Liver (tissue), 9 donors: Measurements from ENCODE around the gene SESN3. TPM values are rescaled to one million over a fixed set of nuclear protein-coding genes. Genes with fewer than 3 reads are reported as not detected.
A peak's percentile ranks its signal among the peaks of the same experiment; 100 is the strongest.
"Not testable (repeated sequence)": the region's sequence is repeated elsewhere in the genome, so short reads cannot be mapped to it uniquely, and the experiment has no call there.

ENCODE experiments used
- DNase-seq: peaks from one replicate; pipeline ENCODE4 v3.0.0-alpha.2; 2017; ENCODE audit warnings: low spot score
- H3K27ac ChIP-seq, 2 donors: one replicate each; pipeline ENCODE4 v1.7.0; 2013; ENCODE audit warnings: inconsistent platforms in 2 of 2, low read length in 2 of 2, control low read depth in 1 of 2, low read depth in 1 of 2, mild to moderate bottlenecking in 1 of 2
- H3K27me3 ChIP-seq, 4 donors: one replicate each; pipeline versions ENCODE4 v1.6.1 to v1.7.0; 2013; ENCODE audit warnings: low read length in 3 of 4, inconsistent platforms in 1 of 4, mild to moderate bottlenecking in 1 of 4, moderate library complexity in 1 of 4; ENCODE audit not compliant: control insufficient read depth in 4 of 4, insufficient read depth in 4 of 4
- H3K36me3 ChIP-seq, 4 donors: one replicate each; pipeline versions ENCODE4 v1.6.1 to v1.7.0; 2013; ENCODE audit warnings: low read length in 3 of 4, mild to moderate bottlenecking in 3 of 4, low read depth in 1 of 4, moderate library complexity in 1 of 4; ENCODE audit not compliant: control insufficient read depth in 4 of 4, insufficient read depth in 3 of 4
- H3K4me1 ChIP-seq, 4 donors: one replicate each; pipeline versions ENCODE4 v1.6.1 to v1.7.0; 2013; ENCODE audit warnings: low read length in 3 of 4, mild to moderate bottlenecking in 3 of 4, moderate library complexity in 1 of 4; ENCODE audit not compliant: control insufficient read depth in 4 of 4, insufficient read depth in 4 of 4
- H3K4me3 ChIP-seq, 3 donors: one replicate each; pipeline versions ENCODE4 v1.6.1 to v1.7.0; 2013; ENCODE audit warnings: low read length in 3 of 3, control low read depth in 1 of 3, low read depth in 1 of 3, mild to moderate bottlenecking in 1 of 3
- H3K9ac ChIP-seq, 2 donors: one replicate each; pipeline ENCODE4 v1.7.0; 2013; ENCODE audit warnings: low read length in 2 of 2, mild to moderate bottlenecking in 2 of 2, moderate library complexity in 2 of 2, control low read depth in 1 of 2, low read depth in 1 of 2
- H3K9me3 ChIP-seq, 4 donors: one replicate each; pipeline versions ENCODE4 v1.6.1 to v1.7.0; 2013; ENCODE audit warnings: low read length in 3 of 4; ENCODE audit not compliant: control insufficient read depth in 4 of 4
- EGR1 ChIP-seq, 2 donors: IDR thresholded peaks; 2 replicates each; pipeline ENCODE4 v1.6.1; 2016 to 2018; ENCODE audit warnings: antibody characterized with exemption in 2 of 2, low read depth in 2 of 2
- FOXA1 ChIP-seq: IDR thresholded peaks from 2 replicates; pipeline ENCODE4 v1.6.1; 2016; ENCODE audit warnings: antibody characterized with exemption
- FOXA2 ChIP-seq: IDR thresholded peaks from 2 replicates; pipeline ENCODE4 v1.6.1; 2016; ENCODE audit warnings: antibody characterized with exemption
- GABPA ChIP-seq, 2 donors: IDR thresholded peaks in 1 of 2; conservative IDR thresholded peaks in 1 of 2; 2 replicates each; pipeline ENCODE4 v1.6.1; 2016; ENCODE audit warnings: antibody characterized with exemption in 2 of 2, mild to moderate bottlenecking in 1 of 2, moderate library complexity in 1 of 2
- HNF4A ChIP-seq, 2 donors: conservative IDR thresholded peaks; 2 replicates each; pipeline ENCODE4 v1.6.1; 2016; ENCODE audit warnings: antibody characterized with exemption in 2 of 2, mild to moderate bottlenecking in 2 of 2
- HNF4G ChIP-seq: IDR thresholded peaks from 2 replicates; pipeline ENCODE4 v1.6.1; 2016; ENCODE audit warnings: antibody characterized with exemption
- JUND ChIP-seq, 2 donors: IDR thresholded peaks; 2 replicates each; pipeline ENCODE4 v1.6.1; 2016; ENCODE audit warnings: antibody characterized with exemption in 2 of 2
- NR2F2 ChIP-seq: IDR thresholded peaks from 2 replicates; pipeline ENCODE4 v1.6.1; 2016; ENCODE audit warnings: antibody characterized with exemption
- RAD21 ChIP-seq, 2 donors: IDR thresholded peaks; 2 replicates each; pipeline ENCODE4 v1.6.1; 2016; ENCODE audit warnings: antibody characterized with exemption in 2 of 2, mild to moderate bottlenecking in 2 of 2
- RXRA ChIP-seq, 2 donors: IDR thresholded peaks; 2 replicates each; pipeline ENCODE4 v1.6.1; 2017 to 2018; ENCODE audit warnings: antibody characterized with exemption in 2 of 2, mild to moderate bottlenecking in 1 of 2
- SP1 ChIP-seq: IDR thresholded peaks from 2 replicates; pipeline ENCODE4 v1.6.1; 2018; ENCODE audit warnings: antibody characterized with exemption, mild to moderate bottlenecking
- TAF1 ChIP-seq: conservative IDR thresholded peaks from 2 replicates; pipeline ENCODE4 v1.6.1; 2016; ENCODE audit warnings: antibody characterized with exemption, mild to moderate bottlenecking
- YY1 ChIP-seq: IDR thresholded peaks from 2 replicates; pipeline ENCODE4 v1.6.1; 2016; ENCODE audit warnings: antibody characterized with exemption, mild to moderate bottlenecking
- WGBS: extraction: QIAGEN DNeasy Blood & Tissue Kit; methylation state at CpG from one replicate; pipeline ENCODE4 v1.1.7; 2013; 5-methylcytosine and 5-hydroxymethylcytosine counted together
- polyA plus RNA-seq, 2 donors: library from polyadenylated mRNA; stranded (reverse) in 1 of 2; unstranded in 1 of 2; fragments of 200-250 nt in 1 of 2; fragments of >200 nt in 1 of 2; fragmentation: Nextera tagmentation in 1 of 2; extraction: Ambion mirVana in 1 of 2; gene quantifications; one replicate each; pipeline versions ENCODE4 v1.2.1 to v1.2.3, GENCODE V29; 2013 to 2015
- total RNA-seq, 2 donors: library from RNA; depleted of rRNA; stranded (reverse); fragments of >200 nt; gene quantifications; one replicate each; pipeline ENCODE4 v1.2.3, GENCODE V29; 2014
- TF ChIP-seq, protein P1 (sequence below): IDR thresholded peaks from 2 replicates; pipeline ENCODE4 v1.6.1; 2016; ENCODE audit warnings: antibody characterized with exemption
- TF ChIP-seq, protein P2 (sequence below): IDR thresholded peaks from 2 replicates; pipeline ENCODE4 v1.6.1; 2016; ENCODE audit warnings: antibody characterized with exemption
- TF ChIP-seq, protein P3 (sequence below): fragments of 150-350 bp; IDR thresholded peaks from 2 replicates; pipeline ENCODE4 v1.5.1; 2017; ENCODE audit warnings: improper control_type of control experiment, low read depth, low read length; ENCODE audit not compliant: missing input control
- TF ChIP-seq, protein P4 (sequence below): IDR thresholded peaks from 2 replicates; pipeline ENCODE4 v1.6.1; 2016; ENCODE audit warnings: antibody characterized with exemption
- donor health status: healthy.
- donor health status: healthy.
- donor health status: healthy.
- donor health status: healthy.
- donor health status: healthy.

Gene SESN3
- total and polyA plus RNA-seq, 4 donors: 0.85 to 46.6 (median 2.6) TPM

DNA sequence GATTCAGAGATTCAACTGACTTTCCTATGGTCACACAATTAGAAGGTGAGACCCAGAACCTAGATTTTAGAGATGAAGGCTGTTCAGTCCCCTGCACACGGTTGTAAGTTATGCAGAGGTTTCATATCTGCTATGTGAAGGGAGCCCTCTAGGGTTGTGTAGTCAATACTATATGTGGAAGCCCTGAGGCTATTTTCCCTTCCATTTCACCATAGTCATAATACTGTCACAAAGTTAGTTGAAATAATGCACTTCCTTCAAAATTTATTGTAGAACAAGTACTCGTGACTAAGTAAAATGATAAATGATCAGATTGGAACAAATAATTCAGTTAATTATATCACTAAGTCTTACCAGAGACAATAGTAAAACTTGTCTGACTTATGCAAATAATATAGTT lies 92.6 kb downstream of the SESN3 start:
- no peak for DNase-seq
- Histone ChIP-seq H3K36me3 (no peaks in the 10 kb centered on the region), H3K9me3 (no peaks in the 10 kb centered on the region), H3K4me1 (no peaks in the 10 kb centered on the region), H3K27me3 (no peaks in the 10 kb centered on the region), H3K27ac (no peak overlapping the region), H3K4me3 (no peak overlapping the region), H3K9ac (no peak overlapping the region)
- WGBS: 27% methylated on average over 2 of the region's 2 CpGs
- TF ChIP-seq, protein P1, sequence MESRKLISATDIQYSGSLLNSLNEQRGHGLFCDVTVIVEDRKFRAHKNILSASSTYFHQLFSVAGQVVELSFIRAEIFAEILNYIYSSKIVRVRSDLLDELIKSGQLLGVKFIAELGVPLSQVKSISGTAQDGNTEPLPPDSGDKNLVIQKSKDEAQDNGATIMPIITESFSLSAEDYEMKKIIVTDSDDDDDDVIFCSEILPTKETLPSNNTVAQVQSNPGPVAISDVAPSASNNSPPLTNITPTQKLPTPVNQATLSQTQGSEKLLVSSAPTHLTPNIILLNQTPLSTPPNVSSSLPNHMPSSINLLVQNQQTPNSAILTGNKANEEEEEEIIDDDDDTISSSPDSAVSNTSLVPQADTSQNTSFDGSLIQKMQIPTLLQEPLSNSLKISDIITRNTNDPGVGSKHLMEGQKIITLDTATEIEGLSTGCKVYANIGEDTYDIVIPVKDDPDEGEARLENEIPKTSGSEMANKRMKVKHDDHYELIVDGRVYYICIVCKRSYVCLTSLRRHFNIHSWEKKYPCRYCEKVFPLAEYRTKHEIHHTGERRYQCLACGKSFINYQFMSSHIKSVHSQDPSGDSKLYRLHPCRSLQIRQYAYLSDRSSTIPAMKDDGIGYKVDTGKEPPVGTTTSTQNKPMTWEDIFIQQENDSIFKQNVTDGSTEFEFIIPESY: no peak
- peak; percentile 39 to 46 for TF ChIP-seq RAD21 (IDR thresholded peaks at IDR 0.05)

DNA sequence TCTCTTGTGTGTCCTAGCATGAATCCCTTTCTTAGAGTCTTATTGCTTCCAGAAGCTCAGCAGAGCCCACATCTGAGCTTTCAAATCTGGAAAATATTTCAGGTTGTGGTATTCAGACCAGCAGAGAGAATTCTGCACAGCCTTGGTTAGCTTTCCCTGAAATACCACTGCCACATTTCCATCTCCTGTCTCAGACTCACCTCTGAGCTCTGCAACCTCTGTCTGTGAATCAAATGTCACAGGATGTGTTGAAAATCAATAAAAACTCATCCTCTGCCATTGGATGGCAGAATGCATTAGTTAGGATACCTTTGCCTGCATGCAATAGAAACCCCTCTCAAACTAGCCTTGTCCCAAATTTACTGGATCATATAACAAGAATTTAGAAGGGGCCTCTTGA lies 93.7 kb downstream of the SESN3 start:
- Histone ChIP-seq H3K4me3 (no peak overlapping the region), H3K4me1 (no peaks in the 10 kb centered on the region)
- TF ChIP-seq, protein P2, sequence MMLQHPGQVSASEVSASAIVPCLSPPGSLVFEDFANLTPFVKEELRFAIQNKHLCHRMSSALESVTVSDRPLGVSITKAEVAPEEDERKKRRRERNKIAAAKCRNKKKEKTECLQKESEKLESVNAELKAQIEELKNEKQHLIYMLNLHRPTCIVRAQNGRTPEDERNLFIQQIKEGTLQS: no peak
- no peak for TF ChIP-seq TAF1
- TF ChIP-seq EGR1 (IDR thresholded peaks at IDR 0.05; ENCODE audit: low read depth in 2 of 2): no peak
- no peak for TF ChIP-seq HNF4A (conservative IDR thresholded peaks at IDR 0.05)
- no peak for TF ChIP-seq HNF4G
- TF ChIP-seq, protein P1: no peak
- TF ChIP-seq JUND (IDR thresholded peaks at IDR 0.05): no peak
- no peak for TF ChIP-seq FOXA2
- TF ChIP-seq NR2F2: no peak
- TF ChIP-seq SP1: no peak
- TF ChIP-seq RAD21 (IDR thresholded peaks at IDR 0.05): no peak
- no peak for TF ChIP-seq YY1
- no peak for TF ChIP-seq FOXA1
- TF ChIP-seq, protein P3, sequence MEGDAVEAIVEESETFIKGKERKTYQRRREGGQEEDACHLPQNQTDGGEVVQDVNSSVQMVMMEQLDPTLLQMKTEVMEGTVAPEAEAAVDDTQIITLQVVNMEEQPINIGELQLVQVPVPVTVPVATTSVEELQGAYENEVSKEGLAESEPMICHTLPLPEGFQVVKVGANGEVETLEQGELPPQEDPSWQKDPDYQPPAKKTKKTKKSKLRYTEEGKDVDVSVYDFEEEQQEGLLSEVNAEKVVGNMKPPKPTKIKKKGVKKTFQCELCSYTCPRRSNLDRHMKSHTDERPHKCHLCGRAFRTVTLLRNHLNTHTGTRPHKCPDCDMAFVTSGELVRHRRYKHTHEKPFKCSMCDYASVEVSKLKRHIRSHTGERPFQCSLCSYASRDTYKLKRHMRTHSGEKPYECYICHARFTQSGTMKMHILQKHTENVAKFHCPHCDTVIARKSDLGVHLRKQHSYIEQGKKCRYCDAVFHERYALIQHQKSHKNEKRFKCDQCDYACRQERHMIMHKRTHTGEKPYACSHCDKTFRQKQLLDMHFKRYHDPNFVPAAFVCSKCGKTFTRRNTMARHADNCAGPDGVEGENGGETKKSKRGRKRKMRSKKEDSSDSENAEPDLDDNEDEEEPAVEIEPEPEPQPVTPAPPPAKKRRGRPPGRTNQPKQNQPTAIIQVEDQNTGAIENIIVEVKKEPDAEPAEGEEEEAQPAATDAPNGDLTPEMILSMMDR: no peak
- no peak for TF ChIP-seq GABPA (IDR thresholded peaks at IDR 0.05 in 1 of 2, conservative IDR thresholded peaks at IDR 0.05 in 1 of 2)
- TF ChIP-seq, protein P4, sequence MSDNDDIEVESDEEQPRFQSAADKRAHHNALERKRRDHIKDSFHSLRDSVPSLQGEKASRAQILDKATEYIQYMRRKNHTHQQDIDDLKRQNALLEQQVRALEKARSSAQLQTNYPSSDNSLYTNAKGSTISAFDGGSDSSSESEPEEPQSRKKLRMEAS: no peak
- no peak for TF ChIP-seq RXRA (IDR thresholded peaks at IDR 0.05)

DNA sequence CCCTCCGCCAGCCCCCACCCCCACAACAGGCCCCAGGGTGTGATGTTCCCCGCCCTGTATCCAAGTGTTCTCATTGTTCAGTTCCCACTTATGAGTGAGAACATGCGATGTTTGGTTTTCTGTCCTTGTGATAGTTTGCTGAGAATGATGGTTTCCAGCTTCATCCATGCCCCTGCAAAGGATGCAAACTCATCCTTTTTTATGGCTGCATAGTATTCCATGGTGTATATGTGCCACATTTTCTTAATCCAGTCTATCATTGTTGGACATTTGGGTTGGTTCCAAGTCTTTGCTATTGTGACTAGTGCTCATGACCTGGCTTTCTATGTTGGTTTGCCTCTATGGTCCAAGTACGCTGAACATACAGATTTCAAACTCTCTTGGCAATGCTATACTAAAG lies 94.3 kb downstream of the SESN3 start:
- DNase-seq, H3K4me3 ChIP-seq, H3K27ac ChIP-seq, H3K9ac ChIP-seq, H3K27me3 ChIP-seq, H3K4me1 ChIP-seq, H3K36me3 ChIP-seq, H3K9me3 ChIP-seq: not testable (repeated sequence)
- WGBS: 95% methylated on average over 4 of the region's 4 CpGs

More for the DNA sequence above, 93.7 kb downstream of the SESN3 start:
- no peak for DNase-seq
- H3K27me3 ChIP-seq: no peaks in the 10 kb centered on the region
- H3K36me3 ChIP-seq: no peaks in the 10 kb centered on the region
- H3K27ac ChIP-seq: no peak overlapping the region
- H3K9ac ChIP-seq: no peak overlapping the region
- no peaks in the 10 kb centered on the region for H3K9me3 ChIP-seq
